Nasal cavity respiratory epithelium epithelial cell of viscerocranial mucosa (primary cell): ENCODE results near the gene C2CD4C. TPM values are rescaled to one million over a fixed set of nuclear protein-coding genes. Genes with fewer than 3 reads are reported as not detected.

Experiments used
- total RNA-seq: library from RNA; depleted of rRNA; stranded (reverse); fragments of >200 nt; gene quantifications from 2 replicates; pipeline ENCODE4 v1.2.3, GENCODE V29; 2014

Gene C2CD4C, protein sequence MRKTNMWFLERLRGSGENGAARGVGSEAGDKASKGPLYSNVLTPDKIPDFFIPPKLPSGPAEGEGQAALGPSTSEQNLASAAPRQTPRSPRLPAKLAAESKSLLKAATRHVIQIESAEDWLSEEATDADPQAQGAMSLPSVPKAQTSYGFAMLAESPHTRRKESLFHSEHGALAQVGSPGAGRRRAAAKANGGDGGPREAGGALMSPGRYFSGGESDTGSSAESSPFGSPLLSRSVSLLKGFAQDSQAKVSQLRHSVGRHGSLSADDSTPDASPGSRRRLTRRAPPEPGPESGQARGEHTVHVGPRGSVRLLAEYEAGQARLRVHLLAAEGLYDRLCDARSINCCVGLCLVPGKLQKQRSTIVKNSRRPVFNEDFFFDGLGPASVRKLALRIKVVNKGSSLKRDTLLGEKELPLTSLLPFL
- 0.21 and 0.34 TPM in 2 replicates for total RNA-seq

DNA sequence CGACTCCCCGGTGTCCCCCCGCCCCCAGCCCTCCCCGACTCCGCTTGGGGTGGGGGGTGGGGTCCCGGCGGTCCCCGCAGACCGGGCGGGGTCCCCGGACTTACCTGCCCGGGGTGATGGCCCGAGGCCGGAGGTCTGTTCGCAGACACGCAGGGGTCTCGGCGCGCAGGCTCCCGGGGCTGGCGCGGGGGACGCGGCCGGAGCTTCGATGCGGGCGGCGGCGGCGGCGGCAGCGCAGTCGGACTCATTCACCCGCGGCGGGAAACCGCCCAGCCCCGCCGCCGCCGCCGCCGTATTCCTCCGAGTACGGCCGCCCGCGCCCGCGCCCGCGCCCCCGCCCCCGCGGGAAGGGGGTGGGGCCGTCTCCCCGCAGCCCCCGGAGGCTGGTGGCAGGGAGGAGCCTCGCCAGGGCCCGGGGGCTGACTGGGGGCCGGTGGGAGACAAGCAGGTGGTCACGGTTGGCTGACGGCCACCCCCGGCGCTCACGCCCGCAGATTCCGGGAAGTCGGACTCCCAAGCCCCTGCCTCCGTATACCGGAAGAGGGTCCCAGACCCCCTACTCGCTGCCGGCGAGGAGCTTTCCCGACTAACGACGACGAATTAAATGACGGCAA is at the start of gene C2CD4C:
Gene C2CD4C (minus strand): TSS at position 246 of the 614 bp plus-strand sequence. CDS start 786 bp downstream, outside the sequence.

Other genes with a start within 250 kb of the C2CD4C start
- 45.5 and 91.3 TPM in 2 replicates for gene PLPP2, start 117.7 kb downstream of the C2CD4C start, total RNA-seq
- gene MIER2, start 64.4 kb downstream of the C2CD4C start, total RNA-seq = 17.4 and 27.2 TPM in 2 replicates
- gene SHC2, start 51.9 kb upstream of the C2CD4C start, total RNA-seq = 0.34 and 3.3 TPM in 2 replicates
- 0.14 TPM in 1 of 2 replicates, not detected in the other for gene MADCAM1, start 87.3 kb upstream of the C2CD4C start, total RNA-seq
- 10.0 and 13.0 TPM in 2 replicates for gene TPGS1, start 98.3 kb upstream of the C2CD4C start, total RNA-seq
- 87.6 and 161 TPM in 2 replicates for gene CDC34, start 122.6 kb upstream of the C2CD4C start, total RNA-seq
- gene GZMM, start 134.9 kb upstream of the C2CD4C start, total RNA-seq = not detected in 2 replicates
- 500 and 542 TPM in 2 replicates for gene BSG, start 163.4 kb upstream of the C2CD4C start, total RNA-seq
- gene HCN2, start 180.7 kb upstream of the C2CD4C start, total RNA-seq = 0.34 and 1.3 TPM in 2 replicates
- gene POLRMT, start 224.4 kb upstream of the C2CD4C start, total RNA-seq = 38.8 and 40.7 TPM in 2 replicates
- not detected in 2 replicates for gene FGF22, start 230.7 kb upstream of the C2CD4C start, total RNA-seq